Stomach (tissue), 9 donors: ENCODE measurements around the gene PSRC1. TPM values are rescaled to one million over a fixed set of nuclear protein-coding genes. Genes with fewer than 3 reads are reported as not detected.
"Not testable (repeated sequence)": the region's sequence is repeated elsewhere in the genome, so short reads cannot be mapped to it uniquely, and the experiment has no call there.

Experiments used
- DNase-seq, 2 donors: peaks; one replicate each; pipeline versions ENCODE4 v3.0.0 to v3.0.0-alpha.2; 2013 to 2019
- H3K27ac ChIP-seq, 5 donors: fragments of 200-600 bp in 4 of 5; sonication (generic) in 4 of 5; one replicate each; pipeline ENCODE4 v1.5.1; 2013 to 2019; ENCODE audit warnings: mild to moderate bottlenecking in 1 of 5, moderate library complexity in 1 of 5
- H3K27me3 ChIP-seq, 3 donors: fragments of 200-600 bp; sonication (generic); one replicate each; pipeline ENCODE4 v1.5.1; 2017 to 2019; ENCODE audit warnings: mixed run types in 1 of 3
- H3K36me3 ChIP-seq, 4 donors: fragments of 200-600 bp; sonication (generic); 1 replicate in 3 of 4; 2 replicates in 1 of 4; pipeline ENCODE4 v1.5.1; 2016 to 2019
- H3K4me1 ChIP-seq, 4 donors: fragments of 200-600 bp; sonication (generic); one replicate each; pipeline ENCODE4 v1.5.1; 2016 to 2019
- H3K4me3 ChIP-seq, 4 donors: fragments of 200-600 bp; sonication (generic) in 3 of 4; one replicate each; pipeline ENCODE4 v1.5.1; 2016 to 2019; ENCODE audit warnings: mild to moderate bottlenecking in 1 of 4
- H3K9me3 ChIP-seq, 4 donors: fragments of 200-600 bp; sonication (generic); one replicate each; pipeline ENCODE4 v1.5.1; 2016 to 2019
- EP300 ChIP-seq: sonication (generic); formaldehyde crosslinking; IDR thresholded peaks from one replicate; pipeline ENCODE4 v1.6.1; 2017; ENCODE audit warnings: antibody characterized with exemption
- POLR2A ChIP-seq, 4 donors: fragments of 450-650 bp; IDR thresholded peaks; one replicate each; pipeline ENCODE4 v1.6.1; 2016; ENCODE audit warnings: antibody characterized with exemption in 4 of 4, control low read depth in 2 of 4, mild to moderate bottlenecking in 1 of 4, moderate library complexity in 1 of 4
- POLR2AphosphoS5 ChIP-seq, 3 donors: sonication (generic); formaldehyde crosslinking; IDR thresholded peaks; one replicate each; pipeline ENCODE4 v1.6.1; 2016; ENCODE audit warnings: antibody characterized with exemption in 3 of 3
- WGBS, 5 donors: extraction: QIAGEN DNeasy Blood & Tissue Kit in 3 of 5; methylation state at CpG; one replicate each; pipeline versions ENCODE4 v1.1.5 to v1.1.7; 2013 to 2018; 5-methylcytosine and 5-hydroxymethylcytosine counted together
- intact Hi-C: fragments of 100-400 bp; cut with DNase I; formaldehyde crosslinking; loops from one replicate; pipeline ENCODE4 v1.15.1; 2023; ENCODE audit warnings: low total_unique reads
- polyA plus RNA-seq, 3 donors: library from polyadenylated mRNA; stranded (reverse); fragments of 200-250 nt; gene quantifications; one replicate each; pipeline ENCODE4 v1.2.3, GENCODE V29; 2013
- total RNA-seq, 5 donors: library from RNA; depleted of rRNA; stranded (reverse); fragments of >200 nt; gene quantifications; one replicate each; pipeline versions ENCODE4 v1.1.0 to v1.2.3, GENCODE V29; 2014 to 2016
- TF ChIP-seq, protein P1 (sequence below), 7 experiments: fragments of 450-650 bp in 4 of 7; fragments of 200-600 bp in 3 of 7; sonication (generic) in 3 of 7; IDR thresholded peaks; one replicate each; pipeline ENCODE4 v1.5.1; 2016 to 2019; ENCODE audit warnings: antibody characterized with exemption in 7 of 7, control low read depth in 2 of 7, mild to moderate bottlenecking in 1 of 7
- donor health status: healthy with polysubstance abuse.
- donor health status: Bipolar disorder and iron deficiency.
- donor health status: healthy.

Gene PSRC1
- total and polyA plus RNA-seq, 8 donors: 0.29 to 18.7 (median 3.6) TPM; not detected in 1

DNA sequence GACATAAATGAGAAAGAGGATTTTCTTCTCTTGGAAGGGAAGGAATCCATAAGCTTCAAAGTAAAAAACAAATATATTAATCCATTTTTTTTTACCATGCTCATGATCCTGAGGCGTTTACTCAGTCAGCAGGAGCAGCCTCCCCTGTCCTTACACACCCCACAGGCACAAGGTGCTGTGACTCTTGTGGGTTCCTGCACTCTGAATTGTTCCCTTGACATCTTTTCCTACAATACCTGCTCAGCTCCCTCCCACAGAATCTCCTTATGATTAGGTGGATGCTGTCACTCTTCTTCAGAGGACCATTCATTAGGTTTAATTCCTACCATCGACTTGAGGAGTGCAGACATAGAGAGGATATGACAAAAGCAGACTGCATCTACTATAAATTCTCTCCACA, 10.1 kb upstream of the PSRC1 start:
- Histone ChIP-seq H3K36me3 (no peaks in the 10 kb centered on the region), H3K4me1 (peaks cover 0 to 5% (median under 1%) of the 10 kb centered on the region in 4 donors), H3K27me3 (peaks cover 0 to 10% (median 0%) of the 10 kb centered on the region in 3 donors), H3K27ac (no peak overlapping the region), H3K9me3 (no peaks in the 10 kb centered on the region), H3K4me3 (no peak overlapping the region)
- WGBS, 5 donors: 55 to 66% (median 63%) methylated on average over 2 of the region's 2 CpGs
- TF ChIP-seq EP300: no peak
- no peak for TF ChIP-seq POLR2A (IDR thresholded peaks at IDR 0.05)
- TF ChIP-seq, protein P1, sequence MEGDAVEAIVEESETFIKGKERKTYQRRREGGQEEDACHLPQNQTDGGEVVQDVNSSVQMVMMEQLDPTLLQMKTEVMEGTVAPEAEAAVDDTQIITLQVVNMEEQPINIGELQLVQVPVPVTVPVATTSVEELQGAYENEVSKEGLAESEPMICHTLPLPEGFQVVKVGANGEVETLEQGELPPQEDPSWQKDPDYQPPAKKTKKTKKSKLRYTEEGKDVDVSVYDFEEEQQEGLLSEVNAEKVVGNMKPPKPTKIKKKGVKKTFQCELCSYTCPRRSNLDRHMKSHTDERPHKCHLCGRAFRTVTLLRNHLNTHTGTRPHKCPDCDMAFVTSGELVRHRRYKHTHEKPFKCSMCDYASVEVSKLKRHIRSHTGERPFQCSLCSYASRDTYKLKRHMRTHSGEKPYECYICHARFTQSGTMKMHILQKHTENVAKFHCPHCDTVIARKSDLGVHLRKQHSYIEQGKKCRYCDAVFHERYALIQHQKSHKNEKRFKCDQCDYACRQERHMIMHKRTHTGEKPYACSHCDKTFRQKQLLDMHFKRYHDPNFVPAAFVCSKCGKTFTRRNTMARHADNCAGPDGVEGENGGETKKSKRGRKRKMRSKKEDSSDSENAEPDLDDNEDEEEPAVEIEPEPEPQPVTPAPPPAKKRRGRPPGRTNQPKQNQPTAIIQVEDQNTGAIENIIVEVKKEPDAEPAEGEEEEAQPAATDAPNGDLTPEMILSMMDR (IDR thresholded peaks at IDR 0.05): no peak
- intact Hi-C loops: no loop called here
- DNase-seq: no peak

DNA sequence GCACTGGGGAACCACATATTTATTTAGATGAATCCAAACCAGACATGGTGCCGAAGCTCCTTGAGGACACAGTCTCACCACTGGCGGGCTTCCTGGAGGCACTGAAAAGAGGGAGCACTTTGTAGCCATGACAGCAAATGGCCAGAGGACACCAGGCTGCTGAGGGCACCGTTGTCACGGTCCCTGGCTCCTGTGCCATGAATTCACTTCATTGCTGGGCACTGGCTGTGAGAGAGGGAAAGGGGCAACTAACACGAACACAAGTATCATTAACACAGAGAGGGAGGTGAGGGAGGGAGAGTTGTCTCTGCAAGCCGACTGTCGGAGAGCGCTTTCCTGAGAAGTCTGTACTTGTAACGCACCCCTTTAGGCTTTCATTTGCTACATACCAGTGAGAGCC, 9.4 kb upstream of the PSRC1 start:
- H3K36me3 ChIP-seq: no peaks in the 10 kb centered on the region
- no peaks in the 10 kb centered on the region for H3K9me3 ChIP-seq
- DNase-seq: no peak
- H3K27me3 ChIP-seq: peaks cover 0 to 10% (median 0%) of the 10 kb centered on the region in 3 donors
- H3K27ac ChIP-seq: no peak overlapping the region
- TF ChIP-seq POLR2A (IDR thresholded peaks at IDR 0.05): no peak
- no peak for TF ChIP-seq POLR2AphosphoS5 (IDR thresholded peaks at IDR 0.05)
- TF ChIP-seq, protein P1 (IDR thresholded peaks at IDR 0.05): no peak
- no peak for TF ChIP-seq EP300
- intact Hi-C loops: no loop called here
- WGBS, 5 donors: 70 to 77% (median 73%) methylated on average over 9 of the region's 9 CpGs
- peaks cover 0 to 5% (median 0%) of the 10 kb centered on the region in 4 donors for H3K4me1 ChIP-seq
- H3K4me3 ChIP-seq: no peak overlapping the region

DNA sequence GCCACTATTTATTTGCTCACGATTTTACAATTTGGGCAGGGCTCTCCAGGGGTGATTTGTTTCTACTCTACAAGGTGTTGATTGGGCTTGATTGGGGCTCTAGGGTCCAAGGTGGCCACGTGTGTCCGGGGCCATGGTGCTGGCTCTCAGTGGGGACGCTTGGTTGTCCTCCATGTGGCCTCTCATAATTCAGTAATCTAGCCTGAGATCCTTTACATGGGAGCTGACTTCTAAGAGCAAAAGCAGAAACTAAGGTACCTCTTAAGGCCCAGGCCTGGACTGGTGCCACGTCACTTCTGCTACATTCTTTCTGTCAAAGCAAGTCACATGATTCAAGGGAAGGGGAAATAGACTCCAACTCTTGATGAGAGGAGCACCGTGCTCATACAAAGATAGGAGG, 8.1 kb upstream of the PSRC1 start:
- H3K4me3 ChIP-seq: no peak overlapping the region
- 53 to 65% (median 61%) methylated on average over 6 of the region's 6 CpGs for WGBS, 5 donors
- no peak for TF ChIP-seq POLR2AphosphoS5 (IDR thresholded peaks at IDR 0.05)
- no peak for TF ChIP-seq EP300
- TF ChIP-seq, protein P1 (IDR thresholded peaks at IDR 0.05): no peak
- no peak for TF ChIP-seq POLR2A (IDR thresholded peaks at IDR 0.05)
- H3K36me3 ChIP-seq: no peaks in the 10 kb centered on the region
- peaks cover 0 to 4% (median 0%) of the 10 kb centered on the region in 3 donors for H3K27me3 ChIP-seq
- H3K4me1 ChIP-seq: peaks cover 0 to 5% (median 0%) of the 10 kb centered on the region in 4 donors
- no peak for DNase-seq
- H3K27ac ChIP-seq: no peak overlapping the region
- intact Hi-C loops: no loop called here
- no peaks in the 10 kb centered on the region for H3K9me3 ChIP-seq

DNA sequence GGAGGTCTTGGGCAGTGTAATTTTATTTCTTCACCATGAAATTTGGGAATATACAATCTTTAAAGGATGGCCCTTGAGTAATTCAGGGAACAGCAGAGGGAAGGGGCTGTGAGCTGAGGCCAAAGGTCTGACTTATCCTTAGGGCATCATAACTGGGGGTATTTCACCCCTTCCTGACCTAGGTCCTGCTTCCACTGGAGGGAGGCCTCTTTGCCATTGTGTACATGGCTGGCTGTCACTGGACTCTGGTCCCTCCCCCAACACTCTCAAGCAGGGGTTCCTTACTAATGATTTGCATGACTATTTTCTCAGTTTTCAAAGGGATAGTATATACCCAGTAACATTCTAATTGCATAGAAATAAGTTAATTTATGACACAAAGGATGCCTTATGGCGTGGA, 7.2 kb upstream of the PSRC1 start:
- Histone ChIP-seq H3K27ac (no peak overlapping the region), H3K4me1 (peaks cover 0 to 5% (median 0%) of the 10 kb centered on the region in 4 donors), H3K27me3 (peaks cover 0 to 4% (median 0%) of the 10 kb centered on the region in 3 donors), H3K4me3 (no peak overlapping the region), H3K36me3 (no peaks in the 10 kb centered on the region), H3K9me3 (no peaks in the 10 kb centered on the region)
- 85 to 100% (median 92%) methylated on average over 1 of the region's 1 CpG for WGBS, 5 donors
- TF ChIP-seq POLR2AphosphoS5 (IDR thresholded peaks at IDR 0.05): no peak
- TF ChIP-seq, protein P1 (IDR thresholded peaks at IDR 0.05): no peak
- no peak for TF ChIP-seq EP300
- TF ChIP-seq POLR2A (IDR thresholded peaks at IDR 0.05): no peak
- intact Hi-C loops: no loop called here
- DNase-seq: no peak

DNA sequence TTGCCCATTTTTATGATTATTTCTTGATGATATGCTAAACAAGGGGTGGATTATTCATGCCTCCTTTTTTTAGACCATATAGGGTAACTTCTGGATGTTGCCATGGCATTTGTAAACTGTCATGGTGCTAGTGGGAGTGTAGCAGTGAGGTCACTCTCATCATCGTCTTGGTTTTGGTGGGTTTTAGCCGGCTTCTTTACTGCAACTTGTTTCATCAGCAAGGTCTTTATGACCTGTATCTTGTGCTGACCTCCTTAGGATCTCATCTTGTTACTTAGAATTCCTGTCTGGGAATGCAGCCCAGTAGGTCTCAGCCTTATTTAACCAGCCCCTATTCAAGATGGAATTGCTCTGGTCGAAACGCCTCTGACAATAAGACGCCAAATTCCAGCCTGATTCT, 3.8 kb upstream of the PSRC1 start:
- 88 to 95% (median 93%) methylated on average over 5 of the region's 5 CpGs for WGBS, 5 donors
- intact Hi-C loops, H3K27ac ChIP-seq, H3K9me3 ChIP-seq, H3K4me3 ChIP-seq, H3K27me3 ChIP-seq, DNase-seq, H3K36me3 ChIP-seq: not testable (repeated sequence)
- peaks cover 10 to 27% (median 15%) of the 10 kb centered on the region in 4 donors for H3K4me1 ChIP-seq
